IMR-90 (cell line): ENCODE data around the gene TXNL4A. TPM values are rescaled to one million over a fixed set of nuclear protein-coding genes. Genes with fewer than 3 reads are reported as not detected.

Source experiments
- ATAC-seq: fragments of 200-7000 bp; cut with Tn5 transposase; 2 replicates; pipeline ENCODE4 v1.9.1; 2020; ENCODE audit warnings: low read depth, mild to moderate bottlenecking, moderate library complexity
- BruUV-seq: library from RNA; stranded (reverse); fragments of 400-500 nt; replicated peaks from 2 replicates; lab custom pipeline; 2021; lab: Mats Ljungman, UMichigan
- CTCF ChIA-PET: fragments of 300-600 bp; formaldehyde crosslinking; extraction: SDS; loops from one replicate; lab custom pipeline; 2021; ENCODE audit warnings: antibody characterized with exemption; lab: Yijun Ruan, JAX
- POLR2A ChIA-PET: fragments of 300-600 bp; sonication (Branson Sonifier 250); formaldehyde crosslinking; loops from one replicate; lab custom pipeline; 2022; ENCODE audit warnings: antibody characterized with exemption; ENCODE audit not compliant: unreplicated experiment; lab: Charles Lee
- DNase-seq: peaks from one replicate; pipeline ENCODE4 v3.0.0; 2013
- H2AFZ ChIP-seq: replicated peaks from 2 replicates; pipeline ENCODE3; 2013; ENCODE audit warnings: low read length, mild to moderate bottlenecking; ENCODE audit not compliant: poor library complexity
- H2AK5ac ChIP-seq: 2 replicates; pipeline ENCODE4 v1.6.1; 2013; ENCODE audit warnings: low read depth, low read length, inconsistent platforms
- H2AK9ac ChIP-seq: replicated peaks from 2 replicates; pipeline ENCODE3; 2013; ENCODE audit warnings: mild to moderate bottlenecking, low read depth, low read length, moderate library complexity; ENCODE audit not compliant: poor library complexity
- H2BK120ac ChIP-seq: 2 replicates; pipeline ENCODE4 v1.6.1; 2013; ENCODE audit warnings: low read depth, low read length, inconsistent platforms
- H2BK15ac ChIP-seq: 3 replicates; pipeline ENCODE4 v1.6.1; 2013; ENCODE audit warnings: low read depth, low read length, inconsistent platforms
- H2BK20ac ChIP-seq: 2 replicates; pipeline ENCODE4 v1.6.1; 2013; ENCODE audit warnings: low read depth, mild to moderate bottlenecking, inconsistent platforms, low read length, moderate library complexity
- H2BK5ac ChIP-seq: 2 replicates; pipeline ENCODE4 v1.6.1; 2013; ENCODE audit warnings: mild to moderate bottlenecking, low read depth, low read length, inconsistent platforms; ENCODE audit not compliant: poor library complexity, severe bottlenecking
- H3K14ac ChIP-seq: replicated peaks from 2 replicates; pipeline ENCODE4 v1.6.1; 2013; ENCODE audit warnings: low read depth, low read length, inconsistent platforms
- H3K18ac ChIP-seq: 2 replicates; pipeline ENCODE4 v1.6.1; 2013; ENCODE audit warnings: low read depth, low read length, control low read depth
- H3K23ac ChIP-seq: 2 replicates; pipeline ENCODE4 v1.6.1; 2013; ENCODE audit warnings: low read depth, low read length, inconsistent platforms
- H3K27ac ChIP-seq: 2 replicates; pipeline ENCODE4 v1.5.1; 2013; ENCODE audit warnings: mild to moderate bottlenecking, control low read depth, low read length; ENCODE audit not compliant: insufficient read depth
- H3K27me3 ChIP-seq: 2 replicates; pipeline ENCODE4 v1.6.1; 2013; ENCODE audit warnings: low read length; ENCODE audit not compliant: control insufficient read depth, insufficient read depth
- H3K36me3 ChIP-seq: 2 replicates; pipeline ENCODE4 v1.6.1; 2013; ENCODE audit warnings: low read length, mixed read lengths; ENCODE audit not compliant: control insufficient read depth, insufficient read depth
- H3K4ac ChIP-seq: 2 replicates; pipeline ENCODE4 v1.6.1; 2013; ENCODE audit warnings: low read depth, low read length, inconsistent platforms
- H3K4me1 ChIP-seq: 2 replicates; pipeline ENCODE4 v1.6.1; 2013; ENCODE audit warnings: low read length, mixed read lengths; ENCODE audit not compliant: control insufficient read depth, insufficient read depth
- H3K4me2 ChIP-seq: 2 replicates; pipeline ENCODE4 v1.6.1; 2013; ENCODE audit warnings: low read depth, mild to moderate bottlenecking, control low read depth, low read length, moderate library complexity
- H3K4me3 ChIP-seq: 2 replicates; pipeline ENCODE4 v1.5.1; 2013; ENCODE audit warnings: low read depth, mild to moderate bottlenecking, control low read depth, low read length, moderate library complexity; ENCODE audit not compliant: insufficient read depth
- H3K56ac ChIP-seq: 2 replicates; pipeline ENCODE4 v1.6.1; 2013; ENCODE audit warnings: low read length, inconsistent platforms; ENCODE audit not compliant: insufficient read depth; ENCODE audit errors: extremely low read depth
- H3K79me1 ChIP-seq, 2 experiments: 2 replicates each; pipeline ENCODE4 v1.6.1; 2013; ENCODE audit warnings: low read length in 2 of 2, inconsistent platforms in 1 of 2, low read depth in 1 of 2
- H3K9ac ChIP-seq: 2 replicates; pipeline ENCODE4 v1.6.1; 2013; ENCODE audit warnings: low read depth, low read length, control low read depth
- H3K9me1 ChIP-seq: 2 replicates; pipeline ENCODE4 v1.6.1; 2013; ENCODE audit warnings: low read length, inconsistent platforms; ENCODE audit not compliant: insufficient read depth
- H3K9me3 ChIP-seq: 2 replicates; pipeline ENCODE4 v1.6.1; 2013; ENCODE audit warnings: low read length; ENCODE audit not compliant: control insufficient read depth, insufficient read depth
- H4K20me1 ChIP-seq: 2 replicates; pipeline ENCODE4 v1.6.1; 2013; ENCODE audit warnings: low read length, inconsistent platforms; ENCODE audit not compliant: insufficient read depth
- H4K5ac ChIP-seq: 2 replicates; pipeline ENCODE4 v1.6.1; 2013; ENCODE audit warnings: mild to moderate bottlenecking, low read depth, low read length, control low read depth
- H4K8ac ChIP-seq, 2 experiments: 2 replicates each; pipeline ENCODE4 v1.6.1; 2013; ENCODE audit warnings: low read depth in 2 of 2, low read length in 2 of 2, control low read depth in 1 of 2, inconsistent platforms in 1 of 2
- H4K91ac ChIP-seq: 2 replicates; pipeline ENCODE4 v1.6.1; 2013; ENCODE audit warnings: low read depth, low read length, inconsistent platforms; ENCODE audit not compliant: insufficient read depth
- CEBPB ChIP-seq: IDR thresholded peaks from 2 replicates; pipeline ENCODE4 v1.6.1; 2012; ENCODE audit warnings: low read depth, low read length, improper control_type of control experiment
- CHD1 ChIP-seq: IDR thresholded peaks from 2 replicates; pipeline ENCODE4 v1.6.1; 2012; ENCODE audit warnings: low read depth, low read length, improper control_type of control experiment
- MAFK ChIP-seq: IDR thresholded peaks from 2 replicates; pipeline ENCODE4 v1.6.1; 2012; ENCODE audit warnings: low read depth, low read length, improper control_type of control experiment
- MAZ ChIP-seq: IDR thresholded peaks from 2 replicates; pipeline ENCODE4 v1.6.1; 2012; ENCODE audit warnings: low read depth, mild to moderate bottlenecking, low read length, improper control_type of control experiment, moderate library complexity, borderline replicate concordance
- MXI1 ChIP-seq: IDR thresholded peaks from 2 replicates; pipeline ENCODE4 v1.6.1; 2012; ENCODE audit warnings: low read depth, mild to moderate bottlenecking, low read length, moderate library complexity, borderline replicate concordance
- NFE2L2 ChIP-seq: fragments of 150-350 bp; IDR thresholded peaks from 2 replicates; pipeline ENCODE4 v1.6.1; 2016; ENCODE audit warnings: low read depth, mild to moderate bottlenecking, low read length
- POLR2A ChIP-seq: IDR thresholded peaks from 2 replicates; pipeline ENCODE4 v1.6.1; 2012; ENCODE audit warnings: mild to moderate bottlenecking, low read depth, low read length
- RAD21 ChIP-seq: IDR thresholded peaks from 2 replicates; pipeline ENCODE4 v1.6.1; 2012; ENCODE audit warnings: low read length, improper control_type of control experiment
- RCOR1 ChIP-seq: IDR thresholded peaks from 2 replicates; pipeline ENCODE4 v1.6.1; 2012; ENCODE audit warnings: mild to moderate bottlenecking, low read length, improper control_type of control experiment; ENCODE audit not compliant: insufficient replicate concordance
- SMC3 ChIP-seq: fragments of 150-350 bp; IDR thresholded peaks from 2 replicates; pipeline ENCODE4 v1.6.1; 2016; ENCODE audit warnings: low read depth, mild to moderate bottlenecking, antibody characterized with exemption, low read length, moderate library complexity
- USF2 ChIP-seq: fragments of 150-350 bp; IDR thresholded peaks from 2 replicates; pipeline ENCODE4 v1.6.1; 2017; ENCODE audit warnings: mild to moderate bottlenecking, antibody characterized with exemption, low read length, low read depth
- WGBS, 2 experiments: methylation state at CpG; one replicate each; pipeline versions ENCODE4 v1.1.5 to v1.1.7; 2013; ENCODE audit warnings: missing lambda C conversion rate in 2 of 2; ENCODE audit not compliant: insufficient read length in 1 of 2; ENCODE audit errors: extremely low coverage in 2 of 2; 5-methylcytosine and 5-hydroxymethylcytosine counted together
- dilution Hi-C: fragments of 300-500 bp; cut with HindIII; formaldehyde crosslinking; loops from one replicate; pipeline ENCODE4 v1.14.3; 2018; ENCODE audit warnings: low sequenced_read_pairs; ENCODE audit not compliant: unreplicated experiment
- in situ Hi-C: fragments of 300-500 bp; cut with MboI; formaldehyde crosslinking; loops from 3 replicates; pipeline ENCODE4 v1.14.3; 2019; ENCODE audit warnings: low sequenced_read_pairs, inconsistent platforms, mixed read lengths
- intact Hi-C: fragments of 100-400 bp; cut with micrococcal nuclease; formaldehyde crosslinking; loops from 2 replicates; pipeline ENCODE4 v1.10.0; 2022
- polyA plus RNA-seq, 3 experiments: library from polyadenylated mRNA; depleted of rRNA; stranded (reverse); fragments of >200 nt; gene quantifications; 2 replicates each; pipeline ENCODE4 v1.2.3, GENCODE V29; 2012; ENCODE audit warnings: low replicate concordance in 1 of 3
- total RNA-seq: library from RNA; depleted of rRNA; stranded (reverse); fragments of >200 nt; gene quantifications from 2 replicates; pipeline ENCODE4 v1.2.3, GENCODE V29; 2012

TXNL4A gene
- total and polyA plus RNA-seq, 2 of the 4 experiments (the other 2 are of a cell fraction) = 38.7 to 103 TPM

GRCh38 chr18:79991494-79991893, 3.1 kb upstream of the TXNL4A start:
- intact Hi-C loops (no loop called here), in situ Hi-C loops (no loop called here), dilution Hi-C loops (no loop called here)
- Histone ChIP-seq H3K36me3 (no peaks in the 10 kb centered on the region), H3K23ac (no peak overlapping the region), H3K4ac (no peak overlapping the region), H4K5ac (no peak overlapping the region), H3K18ac (no peak overlapping the region), H2BK5ac (no peak overlapping the region), H4K20me1 (peaks cover 17% of the 10 kb centered on the region), H2AK5ac (no peak overlapping the region), H3K4me2 (no peak overlapping the region), H3K9me3 (no peaks in the 10 kb centered on the region), H3K9me1 (no peaks in the 10 kb centered on the region), H3K27me3 (no peaks in the 10 kb centered on the region), H3K4me1 (peaks cover 5% of the 10 kb centered on the region), H3K27ac (no peak overlapping the region), H4K91ac (no peak overlapping the region), H4K8ac (no peak overlapping the region), H2AFZ (no peak overlapping the region), H3K56ac (no peak overlapping the region), H3K9ac (no peak overlapping the region), H3K4me3 (no peak overlapping the region), H2AK9ac (no peak overlapping the region), H2BK120ac (no peak overlapping the region), H3K14ac (no peak overlapping the region), H3K79me1 (peaks cover 2 to 17% of the 10 kb centered on the region in 2 experiments; a peak in 3 of 4 replicates), H2BK15ac (no peak overlapping the region), H2BK20ac (no peak overlapping the region)
- no TSS peak for BruUV-seq
- ATAC-seq = no peak
- whole genome bisulfite sequencing, 2 experiments = 80% methylated on average over 1 of the region's 2 CpGs; no CpG with 5 or more reads in 1 of the 2 experiments
- ChIA-PET CTCF (interaction anchor here (0.6 kb wide), 1 partner anchor 19 kb away, joined by 3 read pairs; no protein-coding TSS in a partner anchor), POLR2A (no interaction called here)
- DNase-seq = no peak
- no peak for TF ChIP-seq CHD1
- no peak for TF ChIP-seq MAZ
- no peak for TF ChIP-seq MAFK
- TF ChIP-seq NFE2L2 = no peak
- TF ChIP-seq RCOR1 = no peak
- TF ChIP-seq CEBPB = no peak
- no peak for TF ChIP-seq MXI1
- TF ChIP-seq USF2 = no peak
- TF ChIP-seq POLR2A = no peak
- TF ChIP-seq SMC3 = no peak
- TF ChIP-seq RAD21 = no peak
